A673 (cell line): Measurements from ENCODE around the gene UFD1. TPM values are rescaled to one million over a fixed set of nuclear protein-coding genes. Genes with fewer than 3 reads are reported as not detected.

ENCODE experiments used
- BruUV-seq: library from RNA; stranded (reverse); fragments of 400-500 nt; replicated peaks from 2 replicates; lab custom pipeline; 2021; lab: Mats Ljungman, UMichigan
- CTCF ChIA-PET: fragments of 300-600 bp; sonication (Branson Sonifier 250); formaldehyde crosslinking; loops from one replicate; lab custom pipeline; 2022; ENCODE audit warnings: antibody characterized with exemption; lab: Charles Lee
- POLR2A ChIA-PET: fragments of 300-600 bp; sonication (Branson Sonifier 250); formaldehyde crosslinking; loops from one replicate; lab custom pipeline; 2022; ENCODE audit warnings: antibody characterized with exemption; ENCODE audit not compliant: low non-redundant PET; lab: Charles Lee
- DNase-seq: peaks from one replicate; pipeline ENCODE4 v3.0.0-alpha.2; 2015; ENCODE audit warnings: low spot score
- H3K27ac ChIP-seq: fragments of 200-600 bp; sonication (generic); 2 replicates; pipeline ENCODE4 v1.5.1; 2016; ENCODE audit warnings: mixed run types, low read depth, mild to moderate bottlenecking, mixed read lengths, antibody characterized with exemption, low read length; ENCODE audit not compliant: poor library complexity, severe bottlenecking
- H3K27me3 ChIP-seq: fragments of 200-600 bp; sonication (generic); replicated peaks from 2 replicates; pipeline ENCODE4 v1.6.1; 2017; ENCODE audit warnings: mixed run types, low read depth, mild to moderate bottlenecking, mixed read lengths, antibody characterized with exemption, low read length; ENCODE audit not compliant: insufficient read depth, poor library complexity
- H3K36me3 ChIP-seq: fragments of 200-600 bp; sonication (generic); 2 replicates; pipeline ENCODE4 v1.6.1; 2016; ENCODE audit warnings: mixed run types, mild to moderate bottlenecking, mixed read lengths, antibody characterized with exemption, low read length; ENCODE audit not compliant: insufficient read depth, poor library complexity, severe bottlenecking
- H3K4me1 ChIP-seq: fragments of 200-600 bp; sonication (generic); 2 replicates; pipeline ENCODE4 v1.6.1; 2017; ENCODE audit warnings: mixed run types, mild to moderate bottlenecking, mixed read lengths, antibody characterized with exemption, low read length; ENCODE audit not compliant: insufficient read depth, poor library complexity, severe bottlenecking
- H3K4me3 ChIP-seq: fragments of 200-600 bp; sonication (generic); 2 replicates; pipeline ENCODE4 v1.5.1; 2016; ENCODE audit warnings: low read depth, mixed run types, mild to moderate bottlenecking, mixed read lengths, low read length; ENCODE audit not compliant: poor library complexity, severe bottlenecking
- H3K9me3 ChIP-seq: fragments of 200-600 bp; sonication (generic); 2 replicates; pipeline ENCODE4 v1.6.1; 2016; ENCODE audit warnings: mixed run types, low read depth, mild to moderate bottlenecking, mixed read lengths, antibody characterized with exemption, low read length; ENCODE audit not compliant: poor library complexity, severe bottlenecking
- EZH2 ChIP-seq: fragments of 200-600 bp; sonication (generic); IDR thresholded peaks from 2 replicates; pipeline ENCODE4 v1.6.1; 2017; ENCODE audit warnings: borderline replicate concordance, low read depth, mild to moderate bottlenecking, mixed read lengths, antibody characterized with exemption, low read length; ENCODE audit not compliant: poor library complexity, severe bottlenecking
- intact Hi-C: fragments of 100-400 bp; cut with micrococcal nuclease; formaldehyde crosslinking; loops from one replicate; pipeline ENCODE4 v1.10.0; 2022; ENCODE audit not compliant: unreplicated experiment
- total RNA-seq: library from RNA; stranded (reverse); gene quantifications from 2 replicates; pipeline ENCODE4 v1.2.3, GENCODE V29; 2021
- TF ChIP-seq, protein P1 (sequence below): fragments of 300-800, 200-600 bp; sonication (generic); conservative IDR thresholded peaks from 2 replicates; pipeline ENCODE4 v1.5.1; 2017; ENCODE audit warnings: low read depth, mild to moderate bottlenecking, antibody characterized with exemption, low read length, moderate library complexity, mixed read lengths

UFD1 gene
- total RNA-seq, 1 experiment from 2014 or later, result 195 TPM

DNA sequence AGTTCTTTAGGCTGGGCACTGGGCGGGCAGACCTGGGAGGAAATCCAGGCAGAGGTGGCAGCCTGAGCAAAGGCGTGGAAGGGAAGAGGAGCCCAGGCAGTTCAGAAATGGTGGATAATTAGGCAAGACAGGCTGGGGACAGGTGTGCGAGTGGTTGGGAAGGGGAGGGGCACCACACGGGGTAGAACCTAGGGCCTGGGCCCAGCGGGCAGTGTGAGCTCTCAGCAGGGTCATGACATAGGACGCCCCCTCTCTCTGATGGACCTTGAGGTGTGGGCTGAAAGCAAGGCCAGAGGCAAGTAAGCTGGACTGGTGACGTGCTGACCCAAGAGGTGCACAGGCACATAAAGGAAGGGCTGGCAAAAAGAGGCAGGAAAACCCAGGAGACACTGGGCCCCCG lies 6.8 kb downstream of the UFD1 start:
- no peaks in the 10 kb centered on the region for H3K9me3 ChIP-seq
- BruUV-seq, result no TSS peak
- peaks cover 3% of the 10 kb centered on the region for H3K4me1 ChIP-seq
- no peak for DNase-seq
- ChIA-PET CTCF (no interaction called here), POLR2A (no interaction called here)
- H3K27me3 ChIP-seq, result no peaks in the 10 kb centered on the region
- intact Hi-C loops, result no loop called here
- no peak overlapping the region for H3K27ac ChIP-seq
- H3K36me3 ChIP-seq, result peaks cover 66% of the 10 kb centered on the region
- no peak overlapping the region for H3K4me3 ChIP-seq
- no peak for TF ChIP-seq EZH2
- TF ChIP-seq, protein P1, sequence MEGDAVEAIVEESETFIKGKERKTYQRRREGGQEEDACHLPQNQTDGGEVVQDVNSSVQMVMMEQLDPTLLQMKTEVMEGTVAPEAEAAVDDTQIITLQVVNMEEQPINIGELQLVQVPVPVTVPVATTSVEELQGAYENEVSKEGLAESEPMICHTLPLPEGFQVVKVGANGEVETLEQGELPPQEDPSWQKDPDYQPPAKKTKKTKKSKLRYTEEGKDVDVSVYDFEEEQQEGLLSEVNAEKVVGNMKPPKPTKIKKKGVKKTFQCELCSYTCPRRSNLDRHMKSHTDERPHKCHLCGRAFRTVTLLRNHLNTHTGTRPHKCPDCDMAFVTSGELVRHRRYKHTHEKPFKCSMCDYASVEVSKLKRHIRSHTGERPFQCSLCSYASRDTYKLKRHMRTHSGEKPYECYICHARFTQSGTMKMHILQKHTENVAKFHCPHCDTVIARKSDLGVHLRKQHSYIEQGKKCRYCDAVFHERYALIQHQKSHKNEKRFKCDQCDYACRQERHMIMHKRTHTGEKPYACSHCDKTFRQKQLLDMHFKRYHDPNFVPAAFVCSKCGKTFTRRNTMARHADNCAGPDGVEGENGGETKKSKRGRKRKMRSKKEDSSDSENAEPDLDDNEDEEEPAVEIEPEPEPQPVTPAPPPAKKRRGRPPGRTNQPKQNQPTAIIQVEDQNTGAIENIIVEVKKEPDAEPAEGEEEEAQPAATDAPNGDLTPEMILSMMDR, result no peak

DNA sequence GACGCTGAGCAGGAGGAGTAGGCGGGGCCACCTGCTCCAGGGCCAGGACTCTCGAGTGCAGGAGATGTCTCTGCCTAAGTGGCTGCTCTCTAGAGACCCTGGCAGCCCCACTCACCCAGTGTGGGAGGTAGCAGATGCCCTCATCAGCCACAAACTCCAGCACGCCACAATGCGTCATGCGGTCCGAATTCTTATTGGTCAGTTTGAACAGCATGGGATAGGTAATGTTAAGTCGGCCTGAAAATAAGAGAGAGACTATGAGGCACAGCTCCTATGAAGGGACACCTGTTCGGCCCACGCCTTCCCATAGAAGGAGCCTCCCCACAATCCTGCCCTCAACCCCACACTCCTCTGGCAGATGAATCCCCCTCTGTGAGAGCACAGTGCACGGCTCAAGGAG lies 7.4 kb downstream of the UFD1 start:
- intact Hi-C loops, result no loop called here
- BruUV-seq, result no TSS peak
- TF ChIP-seq, protein P1, result no peak
- no peak for TF ChIP-seq EZH2
- Histone ChIP-seq H3K27me3 (no peaks in the 10 kb centered on the region), H3K4me3 (no peak overlapping the region), H3K27ac (no peak overlapping the region), H3K4me1 (no peaks in the 10 kb centered on the region), H3K9me3 (no peaks in the 10 kb centered on the region), H3K36me3 (peaks cover 72% of the 10 kb centered on the region)
- POLR2A ChIA-PET, result no interaction called here
- no peak for DNase-seq
- CTCF ChIA-PET, result no interaction called here

DNA sequence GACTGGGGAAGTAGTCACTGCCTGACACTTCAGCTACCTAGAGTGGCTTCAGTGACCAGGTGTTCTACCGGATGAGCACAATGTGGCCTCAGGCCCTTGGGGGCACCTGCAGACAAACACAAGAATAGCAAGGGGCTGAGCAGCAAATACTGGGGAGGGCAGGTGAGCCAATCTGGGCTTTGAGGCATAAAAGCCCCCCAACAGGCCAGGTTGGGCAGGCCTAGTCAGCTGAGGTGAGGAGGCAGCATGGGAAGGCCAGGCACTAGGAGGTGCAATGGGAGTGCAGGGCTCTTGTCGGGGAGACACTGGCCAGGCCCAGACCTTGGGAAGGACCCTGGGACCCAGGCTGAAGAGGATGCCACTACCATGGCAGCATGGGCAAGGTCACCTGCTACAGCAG lies 9.0 kb downstream of the UFD1 start:
- H3K4me3 ChIP-seq, result no peak overlapping the region
- H3K27me3 ChIP-seq, result no peaks in the 10 kb centered on the region
- H3K36me3 ChIP-seq, result peaks cover 88% of the 10 kb centered on the region
- no peak for DNase-seq
- H3K27ac ChIP-seq, result no peak overlapping the region
- no peak for TF ChIP-seq EZH2
- TF ChIP-seq, protein P1, result no peak
- no TSS peak for BruUV-seq
- H3K9me3 ChIP-seq, result no peaks in the 10 kb centered on the region
- no peaks in the 10 kb centered on the region for H3K4me1 ChIP-seq
- POLR2A ChIA-PET, result no interaction called here
- intact Hi-C loops, result no loop called here
- CTCF ChIA-PET, result no interaction called here
